Measurements from ENCODE around the gene PER1. TPM values are rescaled to one million over a fixed set of nuclear protein-coding genes. Genes with fewer than 3 reads are reported as not detected.
"Not testable (repeated sequence)": the region's sequence is repeated elsewhere in the genome, so short reads cannot be mapped to it uniquely, and the experiment has no call there.

The PER1 gene
- total RNA-seq, 4 donors from 2014 or later = 67.1 to 188 (median 136) TPM

GRCh38 chr17:8173871-8174322 is 21.7 kb upstream of the PER1 start:
- TF ChIP-seq CTCF (IDR thresholded peaks at IDR 0.05) (no peak), POLR2AphosphoS5 (IDR thresholded peaks at IDR 0.05) (no peak), EP300 (IDR thresholded peaks at IDR 0.05) (no peak), POLR2A (IDR thresholded peaks at IDR 0.05) (no peak)
- Histone ChIP-seq H3K36me3 (no peaks in the 10 kb centered on the region), H3K4me3 (peak overlapping the region; percentile 47 to 62), H3K9me3 (no peaks in the 10 kb centered on the region), H3K27me3 (no peaks in the 10 kb centered on the region), H3K27ac (peak overlapping the region; percentile 86 to 96 (median 89)), H3K4me1 (peaks cover 0 to 44% (median 15%) of the 10 kb centered on the region in 3 donors)
- ATAC-seq = no peak
- WGBS, 2 donors (ENCODE audit: low coverage in 1 of 2) = 1 to 5% methylated on average over 13 to 14 of the region's 14 CpGs

GRCh38 chr17:8173056-8173870 is 21.1 kb upstream of the PER1 start:
- ATAC-seq = peak; percentile 89
- TF ChIP-seq POLR2A (IDR thresholded peaks at IDR 0.05) (peak; percentile 99), CTCF (IDR thresholded peaks at IDR 0.05) (peak in 1 of 4 experiments; percentile 14), POLR2AphosphoS5 (IDR thresholded peaks at IDR 0.05) (peak; percentile 100), EP300 (IDR thresholded peaks at IDR 0.05) (no peak)

GRCh38 chr17:8170186-8170585 is 18.0 kb upstream of the PER1 start:
- not testable (repeated sequence) for H3K27ac ChIP-seq, H3K36me3 ChIP-seq, H3K4me3 ChIP-seq, ATAC-seq, H3K27me3 ChIP-seq, H3K9me3 ChIP-seq
- 91 to 100% methylated on average over 5 to 18 of the region's 19 CpGs for WGBS, 2 donors (ENCODE audit: low coverage in 1 of 2)
- H3K4me1 ChIP-seq = peaks cover 0 to 25% (median 8%) of the 10 kb centered on the region in 3 donors

More at GRCh38 chr17:8173056-8173870, 21.1 kb upstream of the PER1 start:
- Histone ChIP-seq H3K27me3 (no peaks in the 10 kb centered on the region), H3K4me3 (peak overlapping the region; percentile 47 to 62), H3K4me1 (peaks cover 0 to 44% (median 15%) of the 10 kb centered on the region in 3 donors), H3K27ac (peak overlapping the region; percentile 86 to 96 (median 89)), H3K36me3 (no peaks in the 10 kb centered on the region), H3K9me3 (no peaks in the 10 kb centered on the region)
- WGBS, 2 donors (ENCODE audit: low coverage in 1 of 2) = 1% methylated on average over 15 to 22 of the region's 23 CpGs

GRCh38 chr17:8167526-8167925 is 15.3 kb upstream of the PER1 start:
- no peak overlapping the region for H3K27ac ChIP-seq

GRCh38 chr17:8166731-8167130 is 14.5 kb upstream of the PER1 start:
- H3K27ac ChIP-seq = peak overlapping the region in 1 of 4 donors; percentile 45
- 80 to 81% methylated on average over 3 of the region's 6 CpGs for WGBS, 2 donors (ENCODE audit: low coverage in 1 of 2)

More at GRCh38 chr17:8167526-8167925, 15.3 kb upstream of the PER1 start:
- ATAC-seq = no peak
- Histone ChIP-seq H3K4me3 (no peak overlapping the region), H3K36me3 (no peaks in the 10 kb centered on the region), H3K27me3 (no peaks in the 10 kb centered on the region), H3K4me1 (peaks cover 9 to 26% (median 15%) of the 10 kb centered on the region in 3 donors), H3K9me3 (no peaks in the 10 kb centered on the region)
- no peak for TF ChIP-seq POLR2AphosphoS5 (IDR thresholded peaks at IDR 0.05)
- no peak for TF ChIP-seq EP300 (IDR thresholded peaks at IDR 0.05)
- no peak for TF ChIP-seq CTCF (IDR thresholded peaks at IDR 0.05)
- TF ChIP-seq POLR2A (IDR thresholded peaks at IDR 0.05) = no peak
- 73 to 79% methylated on average over 3 of the region's 3 CpGs for WGBS, 2 donors (ENCODE audit: low coverage in 1 of 2)

More at GRCh38 chr17:8166731-8167130, 14.5 kb upstream of the PER1 start:
- Histone ChIP-seq H3K27me3 (no peaks in the 10 kb centered on the region), H3K4me1 (peaks cover 9 to 27% (median 17%) of the 10 kb centered on the region in 3 donors), H3K9me3 (no peaks in the 10 kb centered on the region), H3K36me3 (peaks cover 0 to under 1% of the 10 kb centered on the region in 2 donors), H3K4me3 (no peak overlapping the region)
- TF ChIP-seq POLR2A (IDR thresholded peaks at IDR 0.05) (no peak), EP300 (IDR thresholded peaks at IDR 0.05) (no peak), CTCF (IDR thresholded peaks at IDR 0.05) (no peak), POLR2AphosphoS5 (IDR thresholded peaks at IDR 0.05) (no peak)
- no peak for ATAC-seq

Measured in gastroesophageal sphincter (tissue), 4 donors.